ENCODE results near the gene ECE1.

The ECE1 gene

GRCh38 chr1:21325231-21325718 is 35.0 kb upstream of the ECE1 start:
- DNase-seq, result no peak

DNA sequence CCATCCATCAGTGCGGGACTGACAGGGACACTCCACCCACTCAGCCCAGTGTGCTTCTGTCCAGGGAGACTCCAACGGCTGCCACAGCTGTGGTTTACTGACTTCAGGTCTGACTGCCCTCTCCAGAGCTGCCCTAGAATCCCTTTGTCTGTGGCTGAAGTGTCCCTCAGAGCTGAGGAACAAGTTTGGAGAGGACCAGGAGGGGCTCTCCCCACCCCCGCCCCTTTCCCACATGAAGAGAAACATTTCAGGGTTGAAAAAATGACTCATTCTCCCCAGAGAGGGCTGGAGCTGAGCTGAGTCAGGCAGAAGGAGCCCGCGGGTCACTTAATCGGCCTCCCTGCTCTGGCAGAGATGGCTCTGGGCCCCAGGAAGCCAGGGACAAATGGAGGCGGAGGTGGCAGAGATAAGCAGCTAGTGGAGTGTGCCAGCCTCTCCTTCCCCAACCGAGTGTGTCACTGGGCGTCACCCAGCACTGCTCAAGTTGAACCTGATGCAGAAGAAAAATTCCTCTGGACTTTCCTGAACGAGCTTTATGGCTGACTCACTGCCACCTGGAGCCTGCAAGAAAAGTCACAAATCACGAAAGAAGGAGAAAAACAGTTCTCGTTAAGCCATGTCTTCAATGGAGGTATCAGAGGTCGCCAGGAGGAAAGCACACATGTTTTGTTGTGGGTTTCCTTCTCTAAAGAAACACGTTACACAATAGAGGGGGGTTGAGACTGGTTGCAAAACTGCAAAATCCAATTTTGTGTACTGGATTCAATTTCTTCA is 34.3 kb upstream of the ECE1 start:
- peak; percentile 79 for DNase-seq

GRCh38 chr1:21323091-21323490 is 32.8 kb upstream of the ECE1 start:
- no peak for DNase-seq

DNA sequence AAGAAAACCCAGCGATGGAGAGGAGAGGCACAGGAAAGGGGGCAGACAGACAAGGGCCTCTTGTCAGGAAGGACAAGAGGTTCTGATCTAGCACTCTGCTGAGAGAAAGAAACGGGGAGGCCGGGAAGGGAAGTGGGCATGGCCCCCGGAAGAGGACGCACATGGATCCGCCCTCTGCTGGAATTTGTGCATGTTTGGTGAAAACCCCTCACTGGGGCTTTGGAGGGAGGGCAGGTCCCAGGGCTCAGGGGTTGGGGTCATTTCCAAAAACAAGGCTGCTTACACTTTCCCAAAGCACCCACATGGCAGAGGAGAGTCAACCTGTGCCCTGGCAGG is 32.4 kb upstream of the ECE1 start:
- DNase-seq, result no peak

GRCh38 chr1:21321963-21322680 is 31.9 kb upstream of the ECE1 start:
- no peak for DNase-seq

- no peak for DNase-seq
Measured at GRCh38 chr1:21320410-21321108, 30.3 kb upstream of the ECE1 start.

DNA sequence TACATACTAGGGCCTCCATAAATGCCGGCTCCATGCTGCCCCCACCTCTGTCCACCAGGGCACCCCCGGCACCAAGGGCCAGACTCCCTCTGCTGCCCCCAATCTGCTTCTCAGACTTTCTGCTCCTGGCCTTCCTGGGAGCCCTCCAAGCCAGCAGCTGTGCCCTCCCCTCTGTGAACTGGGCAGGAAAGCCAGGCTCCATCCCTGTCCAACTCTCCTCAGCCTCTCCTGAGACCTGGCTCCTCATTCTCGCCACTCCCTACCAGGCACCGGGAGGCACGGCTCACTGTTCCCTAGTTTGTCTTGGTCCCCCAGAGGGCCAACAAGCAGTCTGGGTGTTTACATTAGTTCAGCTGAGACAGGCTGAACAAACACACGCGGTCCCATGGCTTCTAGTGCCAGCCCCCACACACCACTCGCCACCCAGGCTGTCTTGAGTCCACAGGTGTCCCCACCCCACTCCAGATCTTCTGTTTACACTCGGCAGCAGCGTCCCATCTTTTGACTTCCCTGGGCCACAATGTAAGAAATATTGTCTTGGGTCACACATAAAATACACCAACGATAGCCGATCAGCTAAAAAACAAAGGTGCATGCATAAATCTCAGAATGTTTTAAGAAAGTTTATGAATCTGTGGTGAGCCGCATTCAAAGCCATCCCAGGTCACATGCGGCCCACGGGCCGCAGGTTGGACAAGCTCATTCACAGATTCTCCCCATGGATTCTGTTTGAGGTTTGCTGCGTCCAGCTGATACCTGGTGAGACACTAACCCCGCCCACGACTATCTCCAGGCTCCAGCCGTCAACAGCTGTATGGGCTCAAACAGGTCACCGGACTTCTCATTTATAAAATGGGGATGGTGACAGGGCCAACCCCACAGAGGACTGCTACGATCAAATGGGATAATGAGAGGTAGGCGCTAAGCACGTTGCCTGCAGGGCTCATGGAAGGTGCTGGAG is 29.5 kb upstream of the ECE1 start:
- no peak for DNase-seq

DNA sequence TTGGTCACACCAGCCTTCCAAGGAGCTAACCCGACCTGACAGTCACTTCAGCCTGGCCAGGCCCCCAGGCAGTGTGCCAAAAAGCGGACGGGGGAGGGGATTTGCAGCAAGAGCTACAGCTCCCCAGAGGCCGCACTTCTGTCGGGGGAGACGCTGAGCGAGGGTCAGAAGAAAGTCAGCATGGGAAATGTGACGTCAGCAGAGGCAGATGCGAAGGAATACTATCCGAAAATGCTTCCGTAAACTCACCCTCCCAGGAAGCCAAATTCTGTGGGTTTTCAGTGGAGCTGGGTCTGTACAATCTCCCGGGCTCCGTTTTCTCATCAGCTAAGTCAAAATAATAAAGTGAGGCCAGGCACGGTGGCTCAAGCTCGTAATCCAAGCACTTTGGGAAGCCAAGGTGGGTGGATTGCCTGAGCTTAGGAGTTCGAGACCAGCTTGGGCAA is 28.5 kb upstream of the ECE1 start:
- no peak for DNase-seq

GRCh38 chr1:21318057-21318713 is 27.9 kb upstream of the ECE1 start:
- DNase-seq, result no peak

DNA sequence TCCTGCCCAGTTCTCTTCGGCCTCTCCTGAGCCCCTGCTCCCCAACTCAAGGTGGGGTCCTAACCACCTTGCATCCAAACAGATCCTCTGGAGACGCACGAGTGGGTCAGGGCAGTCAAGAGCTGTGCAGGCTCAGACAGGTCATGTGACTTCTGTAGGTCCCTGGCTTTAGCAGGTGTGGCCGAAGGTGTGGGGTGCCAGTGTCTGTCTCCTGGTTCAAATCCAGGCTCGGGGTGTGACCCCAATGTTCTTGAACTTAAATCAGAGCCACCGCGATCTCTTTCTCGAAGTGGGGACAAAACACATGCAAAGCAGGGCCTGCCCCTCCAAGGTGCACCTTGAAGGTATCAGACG is 27.4 kb upstream of the ECE1 start:
- DNase-seq, result no peak

- no peak for DNase-seq
Measured at GRCh38 chr1:21317035-21317689, 26.9 kb upstream of the ECE1 start.

- DNase-seq, result no peak
Measured at GRCh38 chr1:21314743-21315396, 24.6 kb upstream of the ECE1 start.

GRCh38 chr1:21313886-21314721 is 23.8 kb upstream of the ECE1 start:
- DNase-seq, result no peak

GRCh38 chr1:21313203-21313885 is 23.1 kb upstream of the ECE1 start:
- DNase-seq, result no peak

DNA sequence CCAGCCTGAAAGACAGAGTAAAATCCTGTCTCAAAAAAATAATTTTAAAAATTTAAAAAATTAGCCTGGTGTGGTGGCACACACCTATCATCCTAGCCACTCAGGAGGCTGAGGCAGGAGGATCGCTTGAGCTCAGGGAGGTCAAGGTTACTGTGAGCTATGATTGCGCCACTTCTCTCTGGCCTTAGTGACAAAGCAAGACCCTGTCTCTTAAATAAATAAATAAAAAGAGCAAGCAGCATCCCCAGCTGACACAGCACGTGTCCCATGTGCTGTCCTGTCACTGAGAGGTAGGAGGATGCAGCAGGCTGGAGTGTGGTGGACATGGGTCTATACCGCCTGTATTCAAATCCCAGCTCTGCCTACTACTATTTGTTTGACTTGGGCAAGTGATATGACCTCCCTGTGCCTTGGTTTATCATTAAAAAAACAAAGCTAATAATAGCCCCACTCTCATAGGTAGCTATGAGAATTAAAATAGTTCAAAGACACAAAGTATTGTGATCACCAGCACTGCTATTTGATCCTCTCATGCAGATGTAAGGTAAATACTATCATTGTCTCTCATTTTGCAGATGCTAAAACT is 22.2 kb upstream of the ECE1 start:
- DNase-seq, result no peak

DNA sequence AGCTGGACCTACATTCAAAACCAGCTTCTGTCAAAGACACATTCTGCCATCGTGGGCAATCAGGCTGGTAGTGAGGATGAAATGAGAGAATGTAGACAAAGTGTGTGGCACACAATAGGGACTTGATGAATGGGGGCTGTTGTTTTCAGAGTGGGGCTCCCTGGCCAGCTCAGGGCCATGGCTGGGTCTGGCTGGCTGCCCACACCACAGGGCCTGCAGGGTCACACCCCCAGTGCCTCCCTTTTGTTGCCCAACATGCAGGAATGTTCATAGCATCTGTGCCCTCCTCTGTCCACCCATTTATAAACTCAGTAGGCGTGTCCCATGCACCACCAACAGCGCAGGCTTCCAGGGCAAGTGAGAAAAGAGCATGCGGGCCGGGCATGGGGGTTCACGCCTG is 20.8 kb upstream of the ECE1 start:
- no peak for DNase-seq

DNA sequence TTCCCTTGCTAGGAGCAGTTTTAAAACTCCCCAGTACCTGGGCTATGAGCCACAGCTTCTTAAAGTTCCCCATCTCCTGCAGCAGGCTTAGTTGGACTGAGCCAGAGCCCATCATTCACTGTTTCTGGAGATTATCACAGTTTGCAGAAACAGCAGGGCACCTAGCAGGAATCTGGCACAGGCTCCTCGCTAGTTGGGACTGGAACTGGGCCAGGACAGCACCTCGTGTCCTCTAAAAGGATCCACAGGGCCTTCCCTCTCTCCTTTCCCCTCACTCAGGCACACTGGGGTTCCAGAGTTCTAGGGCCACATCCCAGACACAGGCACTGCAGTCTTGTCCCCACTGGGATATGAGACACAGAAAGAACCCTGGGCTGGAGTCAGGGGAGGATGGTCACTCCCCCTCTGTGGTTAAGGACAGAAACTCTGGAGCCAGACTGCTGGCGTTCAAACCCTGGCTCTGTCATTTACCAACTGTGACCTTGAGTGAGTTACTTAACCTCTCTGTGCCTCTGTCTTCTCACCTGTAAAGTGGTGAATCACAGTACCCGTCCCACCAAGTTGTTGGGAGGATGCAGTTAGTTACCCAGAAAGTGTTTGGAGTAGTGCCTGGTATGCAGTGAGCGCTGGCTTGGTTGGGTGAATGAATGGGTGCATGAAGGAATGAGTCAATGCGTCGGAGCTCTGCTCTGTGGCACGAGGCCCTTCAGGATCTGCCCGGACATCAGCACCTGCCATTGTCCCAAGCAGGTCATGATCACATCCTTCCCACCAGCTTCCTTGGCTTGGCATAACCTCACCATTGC is 18.8 kb upstream of the ECE1 start:
- no peak for DNase-seq

DNA sequence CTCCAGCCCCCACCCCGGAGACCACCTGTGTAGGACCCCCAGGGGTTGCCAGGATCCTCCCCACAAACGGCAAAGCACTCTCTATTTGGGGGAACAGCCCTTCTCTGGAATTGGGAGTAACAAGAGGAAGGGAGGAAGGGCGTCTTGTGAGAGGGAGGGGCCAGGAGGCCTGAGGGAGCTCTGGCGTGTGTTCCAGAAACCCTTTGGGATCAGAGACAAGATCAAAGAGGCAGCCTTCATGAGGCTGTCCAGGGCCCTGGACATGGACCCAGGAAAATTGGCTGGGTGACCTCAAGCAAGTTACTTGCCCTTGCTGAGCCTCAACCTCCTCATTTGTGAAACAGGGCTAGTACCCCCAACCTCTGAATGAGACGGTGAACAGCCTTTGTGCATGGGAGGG is 18.1 kb upstream of the ECE1 start:
- no peak for DNase-seq

Measured in stimulated activated naive CD4-positive, alpha-beta T cell treated with Interleukin-2 at 50 U/mL for 16 hours (primary cell).